ENCODE results near the gene PRR23E.

GRCh38 chr3:127151992-127152650, 40.8 kb upstream of the PRR23E start:
- TF ChIP-seq CTCF (IDR thresholded peaks at IDR 0.05) (no peak), POLR2A (IDR thresholded peaks at IDR 0.05) (no peak)
